NCI-H526 treated with DMSO at 0.1 percent for 48 hours (cell line): Measurements from ENCODE around the gene RPL26.

Experiments used
- DNase-seq: peaks from one replicate; lab custom pipeline; 2025; lab: John Stamatoyannopoulos, UW

RPL26 gene

DNA sequence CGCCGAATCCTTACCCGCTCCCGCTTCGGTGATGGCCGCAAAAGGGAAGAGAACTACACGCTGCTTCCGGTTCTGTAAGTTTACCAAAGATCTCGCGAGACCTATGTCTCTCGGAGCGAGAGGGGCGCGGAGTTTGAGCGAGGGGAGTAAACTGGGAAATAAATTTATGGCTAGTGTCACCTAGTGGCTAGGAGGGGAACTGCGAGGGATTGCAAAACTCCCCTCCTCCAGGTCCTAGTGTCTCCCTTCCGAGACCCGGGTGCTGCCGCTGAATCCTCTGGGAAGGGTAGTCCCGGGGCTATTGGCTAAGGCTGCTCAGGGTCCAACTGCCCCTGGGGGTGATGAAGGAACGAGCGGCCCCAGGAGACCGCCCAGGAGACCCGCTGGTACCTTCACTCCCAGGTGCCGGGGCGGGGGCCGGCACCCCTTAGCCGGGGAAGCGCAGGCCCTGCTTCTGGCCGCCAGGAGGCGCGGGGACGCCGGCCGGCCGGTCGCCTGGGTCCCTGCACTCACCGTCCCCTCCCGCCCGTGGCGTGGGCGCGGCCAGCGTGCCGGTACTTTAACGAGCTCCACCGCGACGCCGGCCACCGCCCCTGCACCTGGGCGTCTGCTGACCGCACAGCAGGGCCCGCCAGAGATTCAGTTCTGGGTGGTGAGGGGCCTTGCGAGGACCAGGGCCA, at the start of gene RPL26:
TSS of gene RPL26 (minus strand) at position 51 of the 680 bp plus-strand sequence. CDS start 883 bp downstream, outside the sequence.
- peak; percentile 91 for DNase-seq

DNA sequence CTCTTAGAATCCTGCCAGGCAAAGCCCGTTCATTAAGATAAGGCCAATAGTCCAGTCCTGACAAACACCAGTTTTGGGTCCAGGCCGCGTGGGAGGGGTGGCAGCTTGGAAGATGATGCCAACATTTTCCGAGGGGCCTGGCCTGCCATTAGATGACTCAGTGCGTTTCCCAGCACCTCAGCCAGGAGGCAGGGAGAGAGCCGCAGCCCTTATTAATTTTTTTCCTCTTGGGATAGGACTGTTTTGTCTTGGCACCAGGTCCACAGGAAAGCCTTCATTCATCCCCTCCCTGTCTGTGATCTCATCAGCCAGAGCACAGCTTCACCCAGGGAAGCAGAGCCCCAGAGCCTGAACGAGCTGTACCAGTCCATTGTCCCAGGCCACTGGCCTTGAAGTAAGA, 48.0 kb upstream of the RPL26 start:
- no peak for DNase-seq

DNA sequence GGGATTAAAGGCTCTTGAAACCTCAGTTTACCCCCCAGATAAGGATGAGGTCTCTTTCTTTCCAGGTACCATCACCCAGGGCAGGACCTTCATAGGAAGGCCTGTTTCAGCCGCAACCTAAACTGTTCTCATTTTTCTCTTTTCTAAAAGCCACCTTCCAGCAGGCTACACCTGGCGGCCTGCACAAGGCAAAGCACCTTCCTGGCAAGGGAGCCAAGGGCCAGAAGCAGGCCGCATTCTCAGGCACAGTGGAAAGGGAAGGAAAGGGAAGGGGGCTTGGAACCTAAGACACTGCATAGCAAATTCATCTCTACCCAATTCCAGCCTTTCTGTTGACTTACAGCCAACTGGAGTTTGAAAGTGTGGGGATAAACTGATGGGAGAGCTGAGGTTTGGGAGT, 43.8 kb upstream of the RPL26 start:
- DNase-seq, result no peak

DNA sequence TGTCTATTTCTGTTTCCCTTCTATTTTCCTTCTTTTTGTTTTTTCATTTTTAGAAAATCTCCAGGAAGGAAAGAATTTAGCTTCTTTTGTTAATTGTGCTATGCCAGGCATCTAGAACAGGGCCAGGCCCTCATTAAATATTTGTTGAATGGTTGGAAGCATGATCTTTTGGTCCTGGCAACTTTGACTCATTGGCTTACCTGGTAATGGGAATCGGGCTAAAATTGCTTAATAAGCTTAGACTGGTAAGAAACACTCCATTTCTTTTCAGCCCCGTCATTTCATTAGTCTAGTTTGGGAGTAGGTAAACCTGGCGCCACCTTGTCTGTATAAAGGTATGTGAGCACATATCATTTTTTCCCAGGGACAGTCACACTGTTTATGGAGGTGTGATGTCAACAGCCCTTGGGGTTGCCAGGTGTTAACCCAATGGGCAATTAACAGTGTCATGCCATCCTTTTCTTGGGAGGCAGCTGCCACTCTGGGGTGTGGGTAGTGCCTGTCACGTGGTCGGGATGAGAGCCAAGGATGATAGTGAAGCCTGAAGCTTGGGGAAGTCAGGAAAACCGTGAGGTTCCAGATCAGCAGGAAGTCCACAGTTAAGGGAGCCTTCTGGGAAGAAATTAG, 43.2 kb upstream of the RPL26 start:
- no peak for DNase-seq

DNA sequence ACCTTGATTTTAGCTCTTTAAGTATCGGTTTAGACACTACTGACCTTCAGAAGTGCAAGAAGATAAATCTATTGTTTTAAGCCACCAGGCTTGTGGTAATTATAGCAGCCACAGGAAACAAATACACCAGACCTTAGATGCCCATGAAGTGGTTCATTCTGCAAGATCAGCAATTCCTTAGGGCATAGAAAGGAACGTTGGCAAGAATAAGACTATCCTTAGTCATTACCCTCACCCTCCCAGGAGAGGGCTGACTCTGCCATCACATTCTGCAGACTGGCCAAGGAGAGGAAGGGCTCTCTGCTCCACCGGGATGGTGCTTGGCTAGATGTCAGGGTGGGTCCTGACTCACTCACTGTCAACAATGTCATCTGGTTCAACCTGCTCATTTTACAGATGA, 38.6 kb upstream of the RPL26 start:
- no peak for DNase-seq

DNA sequence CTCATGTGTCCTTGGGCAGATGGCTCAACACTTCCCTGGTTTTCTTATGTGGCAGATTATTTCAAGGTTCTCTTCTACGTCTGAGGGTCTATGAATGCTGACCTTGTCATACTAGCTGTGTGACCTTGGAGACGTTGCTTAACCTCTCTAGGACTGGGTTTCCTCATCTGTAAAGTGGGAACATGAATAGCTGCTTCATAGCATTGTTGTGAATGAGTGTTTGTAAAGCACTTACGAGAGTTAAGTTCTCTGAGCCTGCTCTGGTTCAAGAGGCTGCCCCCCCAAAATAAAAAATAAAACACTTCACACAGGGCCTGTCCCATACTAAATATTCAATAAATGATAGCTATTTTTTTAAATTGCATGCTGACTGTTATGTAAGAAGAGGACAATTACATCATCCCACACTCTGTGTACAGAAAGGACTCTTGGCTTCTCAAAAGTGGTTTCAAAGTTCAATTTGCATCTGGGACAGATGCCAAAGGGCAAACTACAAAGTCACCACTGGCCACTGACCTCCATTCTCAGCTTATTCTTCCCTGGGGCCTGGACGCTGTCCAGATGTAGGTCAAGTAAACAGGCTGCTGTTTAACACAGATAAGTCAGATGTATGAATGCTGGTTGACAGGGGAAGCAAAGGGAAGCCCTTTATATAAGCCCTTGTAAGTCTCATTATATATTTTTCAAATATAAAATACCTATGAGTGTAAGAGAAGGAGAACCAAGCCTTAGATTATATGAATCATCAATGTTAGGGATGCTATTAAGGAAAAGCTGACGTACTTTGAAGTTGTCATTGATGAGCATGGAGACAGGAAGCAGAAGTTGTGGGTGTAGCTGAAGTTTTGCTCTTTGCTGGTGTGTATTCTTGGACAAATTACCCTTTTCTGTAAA, 37.3 kb upstream of the RPL26 start:
- DNase-seq, result no peak

DNA sequence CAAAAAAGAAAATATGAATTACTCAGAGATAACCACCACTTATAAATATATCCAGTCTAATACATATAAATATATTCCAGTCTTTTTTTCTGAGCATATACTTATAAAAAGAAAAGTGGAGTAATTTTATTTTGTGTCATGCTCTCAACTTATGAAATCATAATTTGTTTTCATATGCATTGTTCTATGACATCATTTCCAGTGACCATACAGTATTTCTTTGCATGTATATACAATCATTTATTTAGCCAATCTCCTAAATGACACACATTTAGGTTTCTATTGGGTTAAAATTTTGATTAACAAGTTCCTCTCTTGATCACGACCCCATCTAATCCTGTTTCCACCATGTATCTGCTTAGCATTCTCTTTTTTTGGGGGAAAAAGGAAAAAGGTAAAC, 36.3 kb upstream of the RPL26 start:
- no peak for DNase-seq

DNA sequence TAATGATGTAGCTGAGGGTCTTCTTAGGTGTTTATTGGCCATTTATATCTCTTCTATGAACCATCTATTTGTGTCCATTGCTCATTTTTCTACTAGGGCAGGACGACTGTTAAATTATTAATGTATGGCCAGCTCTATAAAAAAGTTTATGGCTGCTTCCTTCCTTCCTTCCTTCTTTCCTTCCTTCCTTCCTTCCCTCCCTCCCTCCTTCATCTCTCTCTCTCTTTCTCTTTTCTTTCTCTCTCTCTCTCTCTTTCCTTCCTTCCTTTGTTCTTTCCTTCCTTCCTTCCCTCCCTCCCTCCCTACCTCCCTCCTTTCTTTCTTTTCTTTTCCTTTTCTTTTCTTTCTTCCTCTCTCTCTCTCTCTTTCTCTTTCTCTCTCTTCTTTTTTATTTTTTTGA, 35.5 kb upstream of the RPL26 start:
- no peak for DNase-seq

DNA sequence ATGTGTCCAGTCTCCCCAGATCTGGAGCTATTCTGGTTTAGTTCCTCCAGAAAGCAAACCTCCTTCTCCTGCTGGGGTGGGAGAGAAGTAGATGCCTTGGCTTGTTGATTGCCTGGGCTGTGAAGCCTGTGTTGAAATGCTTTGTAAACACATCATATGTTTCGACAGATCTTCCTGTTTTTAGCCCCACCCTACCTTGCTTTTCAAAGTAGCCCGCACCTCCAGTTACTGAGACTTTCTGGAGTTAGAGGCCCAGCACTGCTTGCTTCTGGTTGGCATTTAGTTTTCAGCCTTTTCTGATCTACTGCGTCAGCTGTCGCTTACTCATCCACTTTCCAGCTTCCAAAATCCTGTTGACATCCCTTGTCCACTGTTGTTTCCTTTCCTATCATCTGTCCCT, 34.8 kb upstream of the RPL26 start:
- DNase-seq, result no peak

DNA sequence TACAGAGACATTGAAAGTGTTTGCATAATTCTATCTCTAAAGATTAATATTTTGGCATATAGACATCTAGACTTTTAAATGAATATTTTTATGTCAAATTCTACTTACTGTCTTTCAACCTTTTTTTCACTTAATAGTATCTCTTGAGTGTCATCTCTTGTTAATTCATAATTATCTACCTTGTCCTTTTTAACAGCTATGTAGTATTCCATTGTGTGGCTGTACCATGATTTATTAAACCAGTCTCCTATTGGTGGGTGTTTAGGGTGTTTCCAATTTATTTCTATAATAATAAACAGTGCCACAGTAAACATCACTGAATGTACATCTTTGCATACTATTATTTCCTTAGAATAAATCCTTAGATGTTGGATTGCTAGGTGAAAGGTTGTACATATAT, 30.9 kb upstream of the RPL26 start:
- no peak for DNase-seq

DNA sequence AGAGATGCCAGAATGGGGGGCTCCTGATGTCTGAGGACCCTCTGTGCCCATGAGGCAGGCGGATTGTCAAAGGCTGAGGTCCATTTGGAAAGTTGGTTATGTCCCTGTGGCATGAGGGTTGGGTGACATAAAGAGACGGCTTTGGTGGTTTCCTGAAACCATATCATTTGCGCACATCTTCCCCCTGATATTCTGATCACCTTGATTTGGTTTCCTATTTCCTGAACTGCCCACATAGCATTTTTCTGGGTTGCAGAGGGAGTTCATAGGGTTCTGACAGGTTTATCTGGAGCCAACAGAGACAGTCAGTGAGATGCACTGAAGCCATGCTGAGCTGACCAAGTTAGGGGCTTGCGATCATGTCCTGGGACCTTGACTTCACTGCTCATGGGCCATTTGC, 30.3 kb upstream of the RPL26 start:
- DNase-seq, result no peak

DNA sequence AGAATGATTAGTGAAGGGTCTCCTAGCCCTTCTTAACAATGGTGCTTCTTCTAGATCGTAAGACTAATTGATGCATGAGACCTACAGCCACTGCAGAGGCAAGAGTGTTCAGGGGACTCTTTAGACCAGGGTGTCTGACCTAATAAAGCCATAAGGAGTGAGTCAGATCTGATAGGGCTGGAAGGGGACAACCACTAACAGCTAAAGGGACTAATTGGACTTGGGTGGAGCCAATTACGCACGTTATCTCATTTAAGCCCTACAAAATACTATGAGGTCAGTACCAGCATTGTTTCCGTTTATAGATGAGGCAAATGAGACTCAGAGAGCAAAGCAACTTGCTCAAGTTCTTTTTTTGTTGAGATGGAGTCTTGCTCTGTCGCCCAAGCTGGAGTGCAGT, 29.1 kb upstream of the RPL26 start:
- DNase-seq, result no peak

DNA sequence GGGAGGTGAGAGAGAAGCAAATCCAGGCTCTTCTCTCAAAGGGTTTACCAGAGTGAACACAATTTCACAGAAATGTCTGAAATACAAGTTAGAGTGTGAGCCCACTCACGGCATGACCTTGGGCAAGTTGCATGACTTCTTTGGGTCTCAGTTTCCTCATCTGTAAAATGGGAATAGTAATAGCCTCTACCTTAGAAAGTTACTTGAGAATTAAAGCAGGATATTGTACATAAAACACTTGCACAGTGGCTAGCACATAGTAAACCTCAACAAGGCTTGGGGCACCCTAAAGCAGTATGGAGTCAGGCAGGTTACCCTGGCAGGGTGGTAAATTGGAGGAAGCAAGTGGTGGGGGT, 27.9 kb upstream of the RPL26 start:
- no peak for DNase-seq

DNA sequence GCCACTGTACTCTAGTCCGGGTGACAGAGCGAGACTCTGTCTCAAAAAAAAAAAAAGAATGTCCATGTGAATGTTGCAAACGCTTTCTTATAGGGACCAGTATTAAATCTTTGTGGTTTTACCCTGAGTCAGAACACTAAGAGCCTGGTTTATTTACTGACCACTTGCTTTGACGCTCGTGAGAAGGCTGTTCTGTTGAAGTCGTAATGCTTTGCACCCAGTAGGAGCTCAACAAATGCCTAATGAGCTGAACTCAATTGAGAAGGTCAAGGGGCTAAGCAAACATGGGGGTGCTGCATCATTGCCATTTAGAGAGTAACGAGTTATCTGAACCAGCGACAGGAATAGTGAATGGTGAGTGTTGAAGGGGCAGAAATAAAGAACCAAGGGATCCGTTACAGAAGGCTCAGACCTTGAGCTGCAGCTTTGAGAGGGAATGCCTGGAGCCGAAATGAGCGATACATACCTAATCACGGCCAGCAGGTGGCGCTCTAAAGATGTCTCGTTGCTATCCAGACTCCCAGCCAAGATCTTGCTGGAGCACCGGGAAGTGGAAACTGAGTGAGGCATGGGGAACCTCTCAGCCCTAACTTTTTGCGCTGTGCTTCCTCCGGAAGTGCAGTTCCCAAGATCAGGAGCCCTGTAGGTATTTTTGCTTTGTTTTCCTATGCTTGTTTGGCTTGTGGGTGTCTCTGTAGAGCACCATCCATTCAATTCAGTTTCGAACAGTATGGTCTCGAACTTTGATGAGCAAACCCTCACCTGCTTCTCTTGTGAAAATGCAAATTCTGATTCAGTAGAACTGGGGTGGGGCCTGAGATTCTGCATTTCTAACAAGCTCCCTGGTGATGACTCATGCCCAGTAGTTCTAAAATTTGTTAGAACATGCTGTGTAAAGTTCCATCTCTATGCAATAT, 27.2 kb upstream of the RPL26 start:
- DNase-seq, result peak; percentile 17

DNA sequence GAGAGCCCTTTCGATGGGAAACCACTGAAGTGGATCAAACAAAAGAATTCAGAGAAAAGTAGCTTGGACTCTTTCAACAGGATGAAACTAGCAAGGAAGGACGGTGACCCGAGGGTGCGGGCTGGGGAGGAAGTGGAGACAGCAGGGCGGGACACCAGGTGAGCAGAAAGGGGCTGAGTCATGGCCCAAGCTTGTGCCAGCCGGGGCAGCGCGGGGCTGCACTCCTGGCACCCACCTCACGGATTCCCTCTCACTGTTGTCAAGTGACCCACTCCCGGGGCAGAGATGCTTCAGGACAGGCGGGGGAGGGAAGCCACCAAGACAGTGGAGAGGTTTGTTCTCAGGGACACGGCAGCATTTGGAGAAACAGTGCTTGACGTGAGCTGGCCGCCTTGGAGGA, 25.4 kb upstream of the RPL26 start:
- no peak for DNase-seq

DNA sequence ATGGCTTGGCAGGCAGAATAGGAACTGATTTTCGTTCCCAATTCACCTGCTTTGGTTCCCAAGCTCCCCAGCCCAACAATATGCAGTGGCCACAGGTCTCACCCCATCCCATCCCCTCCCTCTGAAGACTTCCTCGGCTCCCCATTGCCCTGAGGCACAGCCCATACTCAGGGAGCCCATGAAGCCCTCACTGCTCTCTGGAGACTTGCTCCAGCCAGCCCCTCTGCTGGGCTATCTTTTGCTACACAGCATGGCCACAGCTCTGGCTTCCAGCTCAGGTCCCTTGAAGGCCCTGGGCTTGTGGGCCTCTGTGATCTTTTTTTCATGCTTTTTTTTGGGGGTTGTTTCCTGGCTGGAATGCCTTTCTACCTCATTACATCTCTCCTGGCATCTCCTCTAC, 23.2 kb upstream of the RPL26 start:
- no peak for DNase-seq

DNA sequence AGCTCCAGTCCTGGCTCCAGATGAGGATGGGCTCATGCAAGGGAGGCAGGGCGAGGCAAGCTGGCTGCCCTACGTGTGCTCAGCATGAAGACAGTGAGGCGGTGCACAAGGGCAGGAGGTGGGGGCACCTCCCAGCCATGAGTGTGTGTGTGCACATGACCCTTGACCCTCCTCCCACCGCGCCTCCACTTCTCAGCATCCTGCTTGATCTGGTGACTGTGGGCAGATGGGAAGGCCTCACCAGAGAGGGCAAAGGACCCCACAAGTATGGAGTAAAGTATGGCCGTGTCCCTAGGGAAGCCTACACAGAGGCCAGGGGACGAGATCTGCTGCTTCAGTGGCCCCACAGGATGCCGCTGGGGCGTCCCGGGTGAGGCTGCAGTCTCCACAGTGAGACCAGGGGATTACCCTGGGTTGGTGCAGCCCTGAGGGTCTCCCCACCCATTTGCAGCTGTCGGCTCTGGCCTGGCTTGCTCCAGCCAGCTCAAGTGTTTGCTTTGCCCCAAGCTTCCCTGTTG, 22.6 kb upstream of the RPL26 start:
- no peak for DNase-seq

DNA sequence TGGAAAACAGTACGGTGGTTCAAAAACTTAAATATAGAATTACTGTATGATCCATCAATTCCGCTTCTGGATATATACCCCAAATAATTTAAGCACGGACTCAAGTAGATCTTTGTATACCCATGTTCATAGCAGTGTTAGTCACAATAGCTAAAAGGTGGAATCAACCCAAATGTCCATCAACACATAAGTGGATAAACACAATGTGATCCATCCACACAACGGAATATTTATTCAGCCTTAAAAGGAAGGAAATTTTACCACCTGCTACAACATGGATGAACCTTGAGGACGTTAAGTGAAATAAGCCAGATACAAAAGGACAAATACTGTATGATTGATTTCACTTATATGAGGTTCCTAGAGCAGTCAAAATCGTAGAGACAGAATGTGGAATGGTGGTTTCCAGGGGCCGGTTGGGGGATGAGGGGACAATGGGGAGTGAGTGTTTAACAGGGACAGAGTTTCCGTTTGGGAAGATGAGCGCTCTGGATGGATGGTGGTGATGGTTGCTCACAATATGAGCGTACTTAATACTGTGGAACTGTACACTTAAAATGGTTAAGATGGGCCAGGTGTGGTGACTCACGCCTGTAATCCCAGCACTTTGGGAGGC, 20.0 kb upstream of the RPL26 start:
- no peak for DNase-seq

DNA sequence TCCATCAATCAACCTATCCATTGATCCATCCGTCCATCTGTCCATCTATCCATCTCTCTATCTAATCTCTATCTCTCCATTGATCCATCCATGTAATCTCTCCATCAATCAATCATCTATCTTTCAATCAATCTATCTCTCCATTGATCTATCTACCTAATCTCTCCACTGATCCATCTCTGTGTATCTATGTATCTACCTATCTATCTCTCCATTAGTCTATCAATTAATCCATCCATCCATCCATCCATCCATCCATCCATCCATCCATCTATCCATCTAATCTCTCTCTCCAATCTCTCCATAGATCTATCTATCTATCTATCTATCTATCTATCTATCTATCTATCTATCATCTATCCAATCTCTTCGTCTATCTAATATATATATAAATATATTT, 18.1 kb upstream of the RPL26 start:
- no peak for DNase-seq

DNA sequence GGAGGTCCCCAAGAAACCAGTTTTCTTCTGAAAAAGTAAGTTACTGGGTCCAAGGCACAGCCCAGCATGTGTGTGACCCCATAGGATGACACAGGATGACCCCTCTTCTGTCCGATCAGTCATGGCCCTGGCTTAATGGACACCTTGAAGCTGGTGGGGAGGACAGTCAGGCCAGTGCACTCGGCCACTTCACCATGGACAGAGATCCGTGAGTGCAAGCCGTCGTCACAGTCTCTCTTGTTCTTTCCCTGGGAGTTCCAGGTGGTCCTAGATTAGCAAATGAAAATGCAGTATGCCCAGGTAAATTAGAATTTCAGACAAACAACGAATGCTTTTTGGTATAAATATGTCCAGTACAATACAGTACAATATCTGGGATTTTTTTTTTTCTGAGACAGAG, 16.0 kb upstream of the RPL26 start:
- no peak for DNase-seq

DNA sequence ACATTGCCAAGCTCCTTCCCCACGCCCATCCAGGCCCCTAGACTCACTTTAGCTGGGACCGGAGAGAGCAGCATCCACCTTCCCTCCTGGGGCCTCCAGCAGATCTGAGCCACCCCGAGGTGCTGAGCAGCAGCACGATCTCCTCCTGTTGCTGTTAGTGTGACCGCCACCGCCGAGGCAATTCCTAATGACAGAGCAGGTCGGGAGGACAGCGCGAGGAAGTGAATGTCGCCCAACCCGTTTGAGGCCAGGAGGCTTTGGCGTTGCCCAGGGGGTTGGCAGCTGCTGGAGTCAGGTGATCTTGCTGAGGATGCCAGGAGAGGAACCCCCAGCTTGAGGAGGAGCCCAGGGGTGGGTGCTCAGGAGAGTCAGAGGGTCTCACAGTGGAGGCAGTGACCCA, 14.6 kb upstream of the RPL26 start, which contains the start of gene RNF222:
TSS of gene RNF222 (minus strand) at position 192 of the 400 bp plus-strand sequence. CDS start 4,366 bp downstream, outside the sequence.
- DNase-seq, result no peak
